GM10248 (cell line): ENCODE results near the gene MED27.

Experiments used
- CTCF ChIA-PET: fragments of 300-600 bp; sonication (Branson Sonifier 250); formaldehyde crosslinking; extraction: SDS; loops from one replicate; lab custom pipeline; 2021; ENCODE audit warnings: antibody characterized with exemption; lab: Yijun Ruan, JAX
- POLR2A ChIA-PET: fragments of 350-650 bp; sonication (Branson Sonifier 250); formaldehyde crosslinking; extraction: SDS; loops from one replicate; lab custom pipeline; 2020; ENCODE audit warnings: antibody characterized with exemption; lab: Yijun Ruan, JAX
- DNase-seq: peaks from one replicate; pipeline ENCODE4 v3.0.0; 2012; ENCODE audit errors: extremely low spot score
- CTCF ChIP-seq: IDR thresholded peaks from 2 replicates; pipeline ENCODE4 v1.5.1; 2012; ENCODE audit warnings: mild to moderate bottlenecking, low read depth; ENCODE audit errors: extremely low read depth, missing control alignments, control extremely low read depth

Gene MED27

GRCh38 chr9:131959056-131959455 lies 120.6 kb downstream of the MED27 start:
- no peak for DNase-seq
- POLR2A ChIA-PET: no interaction called here
- no peak for TF ChIP-seq CTCF
- CTCF ChIA-PET: no interaction called here

DNA sequence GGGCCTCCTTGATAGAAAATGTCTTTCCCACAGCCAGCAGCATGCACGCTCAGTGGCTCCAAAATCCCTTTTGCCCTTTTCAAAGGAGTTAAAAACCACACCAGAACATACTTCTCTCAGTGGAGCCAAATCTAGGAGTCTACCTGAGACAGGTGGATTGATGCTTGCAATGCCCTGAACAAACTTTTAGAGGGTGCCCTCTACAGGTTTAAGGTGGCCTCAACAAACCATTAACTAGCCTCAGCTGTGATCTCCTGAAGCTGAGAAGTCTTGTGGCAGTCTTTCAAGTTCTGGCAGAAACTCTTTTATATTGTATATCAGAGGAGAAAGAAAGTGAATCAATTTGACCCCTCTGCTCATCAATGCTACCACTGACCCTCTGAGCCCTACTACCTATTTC lies 125.4 kb downstream of the MED27 start:
- ChIA-PET POLR2A (no interaction called here), CTCF (interaction anchor here (1.0 to 1.2 kb wide), 2 partner anchors 11 to 66 kb away, joined by 3 read pairs; no protein-coding TSS in a partner anchor)
- no peak for DNase-seq
- TF ChIP-seq CTCF: peak; percentile 15

- ChIA-PET CTCF (interaction anchor here (0.9 to 1.1 kb wide), 2 partner anchors 8 to 11 kb away, joined by 3 read pairs; no protein-coding TSS in a partner anchor), POLR2A (no interaction called here)
- TF ChIP-seq CTCF: no peak
- no peak for DNase-seq
Measured at GRCh38 chr9:131951905-131952304, 127.8 kb downstream of the MED27 start.

DNA sequence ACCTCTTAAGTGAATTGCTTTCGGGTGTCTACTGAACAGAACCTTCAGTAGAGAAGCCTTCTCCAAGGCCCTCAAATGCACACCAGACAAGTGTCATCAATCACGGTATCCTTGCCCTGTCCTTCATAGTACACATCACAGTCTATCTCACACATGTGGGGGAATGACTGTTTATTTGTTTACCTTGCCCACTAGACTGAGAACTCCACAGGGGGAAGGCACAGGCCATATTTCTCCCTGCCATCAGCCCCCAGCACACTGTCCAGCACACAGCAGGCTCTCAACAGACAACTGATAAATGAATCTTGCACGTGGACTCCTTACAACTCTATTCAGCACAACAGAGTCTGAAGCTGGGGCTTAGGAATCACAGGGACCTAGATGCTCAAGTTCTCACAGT lies 128.5 kb downstream of the MED27 start:
- DNase-seq: no peak
- POLR2A ChIA-PET: no interaction called here
- no peak for TF ChIP-seq CTCF
- CTCF ChIA-PET: interaction anchor here (1.1 kb wide), 1 partner anchor 10 kb away, joined by 3 read pairs; no protein-coding TSS in a partner anchor

GRCh38 chr9:131950487-131950886 lies 129.2 kb downstream of the MED27 start:
- POLR2A ChIA-PET: no interaction called here
- no peak for TF ChIP-seq CTCF
- CTCF ChIA-PET: no interaction called here
- no peak for DNase-seq

DNA sequence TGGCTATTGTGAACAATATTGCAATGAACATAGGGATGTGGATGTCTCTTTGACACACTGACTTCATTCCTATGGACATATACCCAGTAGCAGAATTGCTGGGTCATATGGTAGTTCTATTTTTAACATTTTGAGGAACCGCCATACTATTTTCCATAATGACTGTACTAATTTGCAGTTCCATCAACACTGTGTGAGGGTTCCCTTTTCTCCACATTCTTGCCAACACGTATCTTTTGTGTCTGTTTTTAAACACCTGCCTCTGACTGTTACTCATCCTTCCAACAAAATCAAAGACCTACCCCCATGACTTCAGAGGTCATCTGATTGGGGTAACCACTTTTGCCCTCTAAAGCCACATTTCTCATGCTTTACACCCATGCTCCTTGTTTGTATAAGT lies 133.5 kb downstream of the MED27 start:
- CTCF ChIA-PET: no interaction called here
- POLR2A ChIA-PET: no interaction called here
- no peak for TF ChIP-seq CTCF
- no peak for DNase-seq
